ENCODE measurements around the gene DLGAP3.

DNA sequence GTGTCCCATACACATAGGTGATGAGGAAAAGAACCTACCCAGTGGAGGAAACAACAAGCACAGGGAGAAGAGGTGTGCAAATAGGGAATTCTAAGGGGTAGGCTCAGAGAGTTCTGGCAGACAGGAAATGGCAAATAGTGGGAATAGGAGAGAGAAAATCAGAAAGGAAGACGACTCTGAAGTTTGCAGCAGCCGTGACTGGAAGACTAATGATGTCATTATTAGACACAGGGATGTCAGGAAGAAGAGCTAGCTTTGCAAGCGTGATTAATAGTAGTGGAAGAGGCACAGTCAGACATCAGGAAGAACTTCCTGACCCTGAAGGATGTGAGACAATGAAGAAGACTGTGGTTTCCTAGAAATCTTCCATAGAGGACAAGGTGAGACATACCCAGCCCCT lies 21.1 kb downstream of the DLGAP3 start:
- TF ChIP-seq, protein P1, sequence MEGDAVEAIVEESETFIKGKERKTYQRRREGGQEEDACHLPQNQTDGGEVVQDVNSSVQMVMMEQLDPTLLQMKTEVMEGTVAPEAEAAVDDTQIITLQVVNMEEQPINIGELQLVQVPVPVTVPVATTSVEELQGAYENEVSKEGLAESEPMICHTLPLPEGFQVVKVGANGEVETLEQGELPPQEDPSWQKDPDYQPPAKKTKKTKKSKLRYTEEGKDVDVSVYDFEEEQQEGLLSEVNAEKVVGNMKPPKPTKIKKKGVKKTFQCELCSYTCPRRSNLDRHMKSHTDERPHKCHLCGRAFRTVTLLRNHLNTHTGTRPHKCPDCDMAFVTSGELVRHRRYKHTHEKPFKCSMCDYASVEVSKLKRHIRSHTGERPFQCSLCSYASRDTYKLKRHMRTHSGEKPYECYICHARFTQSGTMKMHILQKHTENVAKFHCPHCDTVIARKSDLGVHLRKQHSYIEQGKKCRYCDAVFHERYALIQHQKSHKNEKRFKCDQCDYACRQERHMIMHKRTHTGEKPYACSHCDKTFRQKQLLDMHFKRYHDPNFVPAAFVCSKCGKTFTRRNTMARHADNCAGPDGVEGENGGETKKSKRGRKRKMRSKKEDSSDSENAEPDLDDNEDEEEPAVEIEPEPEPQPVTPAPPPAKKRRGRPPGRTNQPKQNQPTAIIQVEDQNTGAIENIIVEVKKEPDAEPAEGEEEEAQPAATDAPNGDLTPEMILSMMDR (conservative IDR thresholded peaks at IDR 0.05 in 1 of 2, IDR thresholded peaks at IDR 0.05 in 1 of 2; ENCODE audit: extremely low read depth in 1 of 2, insufficient read depth in 1 of 2, low read depth in 1 of 2, low read length in 2 of 2) = no peak
- TF ChIP-seq EZH2 (IDR thresholded peaks at IDR 0.05; ENCODE audit: borderline replicate concordance, low read length) = no peak

Measured in mammary epithelial cell (primary cell).